GM12892 (cell line): ENCODE measurements around the gene PPP1R9A.

Source experiments
- POLR2A ChIP-seq: IDR thresholded peaks from 2 replicates; pipeline ENCODE4 v1.6.1; 2011; ENCODE audit warnings: low read depth, low read length, control low read depth
- TAF1 ChIP-seq: IDR thresholded peaks from 2 replicates; pipeline ENCODE4 v1.6.1; 2011; ENCODE audit warnings: low read depth, mild to moderate bottlenecking, control low read depth, low read length, borderline replicate concordance

DNA sequence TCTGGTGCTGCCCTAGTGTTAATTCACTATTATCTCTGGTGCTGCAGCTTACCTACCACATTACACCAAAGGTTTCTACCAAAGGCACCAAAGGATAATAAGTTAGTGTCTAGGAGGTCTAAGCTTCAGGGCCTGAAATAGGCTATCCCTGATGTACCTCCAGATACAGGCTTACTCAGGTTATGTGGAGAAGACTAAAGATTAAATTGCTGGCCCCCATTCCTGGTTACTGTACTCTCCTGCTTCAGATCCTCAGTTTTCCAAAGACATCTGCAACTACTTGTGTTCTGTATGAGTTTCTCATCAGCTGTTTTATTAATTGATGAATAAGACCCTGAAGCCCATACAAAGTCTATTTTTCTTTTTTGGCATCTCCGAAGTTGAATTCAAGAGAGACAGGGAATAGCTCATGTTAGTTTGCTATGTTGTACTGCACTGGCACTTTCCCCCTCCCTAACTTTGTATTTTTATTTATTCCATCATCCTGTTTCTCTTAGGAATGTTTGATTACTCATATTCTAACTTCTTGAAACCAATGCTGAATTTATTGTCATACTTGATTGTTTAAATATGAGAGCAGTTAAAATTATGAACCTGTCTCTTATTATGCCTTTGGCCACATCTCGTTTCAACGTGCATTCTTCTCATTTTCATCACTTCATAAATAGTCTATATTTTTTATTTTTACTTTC, 331.0 kb downstream of the PPP1R9A start:
- TF ChIP-seq TAF1 (no peak), POLR2A (no peak)
